NCI-H1092 (cell line): ENCODE data around the gene DPPA5.
"Not testable (repeated sequence)": the region's sequence is repeated elsewhere in the genome, so short reads cannot be mapped to it uniquely, and the experiment has no call there.

ENCODE experiments used
- DNase-seq: peaks from one replicate; lab custom pipeline; 2025; lab: John Stamatoyannopoulos, UW

Gene DPPA5

GRCh38 chr6:73353636-73354593, at the start of gene DPPA5:
TSS of gene DPPA5 (minus strand) at chr6:73354276. CDS start at chr6:73354225, 51 bp downstream.
- no peak for DNase-seq

- no peak for DNase-seq
Measured at GRCh38 chr6:73400656-73401055, 46.6 kb upstream of the DPPA5 start.

GRCh38 chr6:73395875-73396274, 41.8 kb upstream of the DPPA5 start:
- DNase-seq: no peak

GRCh38 chr6:73394577-73395354, 40.7 kb upstream of the DPPA5 start, which contains the start of gene DDX43:
TSS of gene DDX43 (plus strand) at chr6:73394828. CDS start at chr6:73394906, 78 bp downstream.
- peak; percentile 23 for DNase-seq

- no peak for DNase-seq
Measured at GRCh38 chr6:73393278-73393677, 39.2 kb upstream of the DPPA5 start.

- not testable (repeated sequence) for DNase-seq
Measured at GRCh38 chr6:73392188-73392587, 38.1 kb upstream of the DPPA5 start.

- no peak for DNase-seq
Measured at GRCh38 chr6:73391675-73392074, 37.6 kb upstream of the DPPA5 start.

- DNase-seq: no peak
Measured at GRCh38 chr6:73389854-73390253, 35.8 kb upstream of the DPPA5 start.

- no peak for DNase-seq
Measured at GRCh38 chr6:73388800-73389512, 34.9 kb upstream of the DPPA5 start.

GRCh38 chr6:73388433-73388799, 34.3 kb upstream of the DPPA5 start:
- DNase-seq: no peak

GRCh38 chr6:73382462-73383113, 28.5 kb upstream of the DPPA5 start:
- no peak for DNase-seq

GRCh38 chr6:73381531-73381930, 27.5 kb upstream of the DPPA5 start:
- DNase-seq: not testable (repeated sequence)

GRCh38 chr6:73377225-73377624, 23.1 kb upstream of the DPPA5 start:
- no peak for DNase-seq

GRCh38 chr6:73375216-73375615, 21.1 kb upstream of the DPPA5 start:
- no peak for DNase-seq

GRCh38 chr6:73372516-73372915, 18.4 kb upstream of the DPPA5 start:
- no peak for DNase-seq

- DNase-seq: no peak
Measured at GRCh38 chr6:73371984-73372383, 17.9 kb upstream of the DPPA5 start.

GRCh38 chr6:73369563-73369962, 15.5 kb upstream of the DPPA5 start, which contains the start of gene OOEP:
TSS of gene OOEP (minus strand) at chr6:73369897. CDS start at chr6:73369792, 105 bp downstream.
- DNase-seq: no peak

GRCh38 chr6:73369157-73369556, 15.1 kb upstream of the DPPA5 start:
- no peak for DNase-seq

- DNase-seq: no peak
Measured at GRCh38 chr6:73368675-73369074, 14.6 kb upstream of the DPPA5 start.

- no peak for DNase-seq
Measured at GRCh38 chr6:73367761-73368355, 13.8 kb upstream of the DPPA5 start.

GRCh38 chr6:73364549-73364948, 10.5 kb upstream of the DPPA5 start:
- DNase-seq: no peak
